Measurements from ENCODE around the gene MAGI1. TPM values are rescaled to one million over a fixed set of nuclear protein-coding genes. Genes with fewer than 3 reads are reported as not detected.

Gene MAGI1
- total RNA-seq, 1 donor from 2014 or later = 47.1 TPM

DNA sequence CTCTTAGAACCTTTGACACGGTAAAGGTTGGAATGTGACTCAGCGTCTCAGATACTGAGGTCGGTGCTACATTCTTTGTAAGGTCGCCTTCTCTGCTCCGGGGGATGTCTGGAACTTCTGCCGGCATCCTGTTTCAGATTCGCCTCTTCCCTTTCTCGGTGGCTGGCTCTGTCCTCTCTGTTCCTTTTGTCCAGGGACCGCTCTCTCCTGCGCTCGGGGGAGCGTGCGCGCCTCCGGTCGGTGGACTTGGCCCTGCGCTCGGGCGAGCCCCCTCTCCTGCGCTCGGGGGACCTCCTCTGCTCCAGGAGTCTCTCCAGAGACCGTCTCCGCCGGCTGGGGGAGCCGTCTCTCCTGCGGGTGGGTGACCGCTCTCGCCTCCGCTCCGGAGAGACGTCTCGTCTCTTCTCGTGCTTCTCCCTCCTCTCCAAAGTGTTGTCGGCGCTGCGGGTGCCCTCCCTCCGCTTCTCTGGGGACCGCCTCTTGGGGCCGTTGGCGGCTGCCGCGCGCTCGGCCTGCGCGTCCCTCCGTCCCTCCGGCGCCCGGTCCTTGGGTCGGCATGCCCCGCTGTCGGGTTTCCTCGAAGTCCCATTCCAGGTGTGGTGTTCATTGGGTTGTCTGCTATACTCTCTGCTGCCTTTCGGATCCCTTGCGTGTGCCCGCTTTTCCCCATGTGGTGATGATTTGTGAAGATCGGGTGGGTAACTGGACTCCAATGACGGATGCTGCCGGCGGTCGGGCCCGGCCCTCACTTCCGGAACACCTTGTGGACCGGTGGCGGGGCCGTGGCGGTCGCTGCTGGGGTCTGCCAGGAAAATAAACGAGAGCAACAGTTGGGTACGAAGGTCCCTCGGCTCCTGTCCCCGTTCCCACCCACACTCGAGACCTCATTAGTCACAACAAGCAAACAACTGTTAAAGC is 682.1 kb downstream of the MAGI1 start:
- intact Hi-C loops (cut with DNase I) = no loop called here
- no peaks in the 10 kb centered on the region for H3K9me3 ChIP-seq
- DNase-seq (ENCODE audit: extremely low spot score in 2 of 2) = no peak
- peak overlapping the region; percentile 28 to 31 for H3K4me3 ChIP-seq
- peaks cover 0 to 6% of the 10 kb centered on the region in 2 donors for H3K36me3 ChIP-seq
- H3K27ac ChIP-seq = no peak overlapping the region
- TF ChIP-seq, protein P1, sequence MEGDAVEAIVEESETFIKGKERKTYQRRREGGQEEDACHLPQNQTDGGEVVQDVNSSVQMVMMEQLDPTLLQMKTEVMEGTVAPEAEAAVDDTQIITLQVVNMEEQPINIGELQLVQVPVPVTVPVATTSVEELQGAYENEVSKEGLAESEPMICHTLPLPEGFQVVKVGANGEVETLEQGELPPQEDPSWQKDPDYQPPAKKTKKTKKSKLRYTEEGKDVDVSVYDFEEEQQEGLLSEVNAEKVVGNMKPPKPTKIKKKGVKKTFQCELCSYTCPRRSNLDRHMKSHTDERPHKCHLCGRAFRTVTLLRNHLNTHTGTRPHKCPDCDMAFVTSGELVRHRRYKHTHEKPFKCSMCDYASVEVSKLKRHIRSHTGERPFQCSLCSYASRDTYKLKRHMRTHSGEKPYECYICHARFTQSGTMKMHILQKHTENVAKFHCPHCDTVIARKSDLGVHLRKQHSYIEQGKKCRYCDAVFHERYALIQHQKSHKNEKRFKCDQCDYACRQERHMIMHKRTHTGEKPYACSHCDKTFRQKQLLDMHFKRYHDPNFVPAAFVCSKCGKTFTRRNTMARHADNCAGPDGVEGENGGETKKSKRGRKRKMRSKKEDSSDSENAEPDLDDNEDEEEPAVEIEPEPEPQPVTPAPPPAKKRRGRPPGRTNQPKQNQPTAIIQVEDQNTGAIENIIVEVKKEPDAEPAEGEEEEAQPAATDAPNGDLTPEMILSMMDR (IDR thresholded peaks at IDR 0.05) = no peak
- TF ChIP-seq POLR2A (IDR thresholded peaks at IDR 0.05) = no peak
- TF ChIP-seq POLR2AphosphoS5 (IDR thresholded peaks at IDR 0.05; ENCODE audit: insufficient read depth in 1 of 2, low read depth in 1 of 2) = no peak
- no peaks in the 10 kb centered on the region for H3K27me3 ChIP-seq
- H3K4me1 ChIP-seq = no peaks in the 10 kb centered on the region

DNA sequence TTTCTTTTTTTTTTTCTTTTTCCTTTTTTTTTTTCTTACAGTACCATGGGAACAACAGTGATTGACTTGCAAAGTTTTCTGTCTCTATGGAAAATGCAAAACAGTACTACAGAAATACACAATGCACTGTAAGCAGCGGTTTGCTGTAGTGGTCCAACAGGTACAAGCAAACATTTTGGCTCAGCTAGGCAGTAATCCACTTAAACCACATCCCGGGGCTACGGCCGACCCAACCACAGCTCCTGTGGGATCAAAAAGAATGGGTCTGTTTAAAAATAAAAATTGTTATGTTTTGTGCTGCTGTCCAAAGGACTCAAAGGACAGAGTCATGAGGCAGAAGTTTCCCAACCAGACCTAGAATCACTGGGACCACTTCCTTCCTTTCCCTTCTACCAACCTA is 683.8 kb downstream of the MAGI1 start:
- Histone ChIP-seq H3K9me3 (no peaks in the 10 kb centered on the region), H3K27me3 (no peaks in the 10 kb centered on the region), H3K4me3 (no peak overlapping the region), H3K27ac (no peak overlapping the region), H3K4me1 (no peaks in the 10 kb centered on the region), H3K36me3 (no peaks in the 10 kb centered on the region)
- intact Hi-C loops (cut with DNase I) = no loop called here
- DNase-seq (ENCODE audit: extremely low spot score in 2 of 2) = no peak
- no peak for TF ChIP-seq POLR2A (IDR thresholded peaks at IDR 0.05)
- no peak for TF ChIP-seq POLR2AphosphoS5 (IDR thresholded peaks at IDR 0.05; ENCODE audit: insufficient read depth in 1 of 2, low read depth in 1 of 2)
- TF ChIP-seq, protein P1 (IDR thresholded peaks at IDR 0.05) = no peak

DNA sequence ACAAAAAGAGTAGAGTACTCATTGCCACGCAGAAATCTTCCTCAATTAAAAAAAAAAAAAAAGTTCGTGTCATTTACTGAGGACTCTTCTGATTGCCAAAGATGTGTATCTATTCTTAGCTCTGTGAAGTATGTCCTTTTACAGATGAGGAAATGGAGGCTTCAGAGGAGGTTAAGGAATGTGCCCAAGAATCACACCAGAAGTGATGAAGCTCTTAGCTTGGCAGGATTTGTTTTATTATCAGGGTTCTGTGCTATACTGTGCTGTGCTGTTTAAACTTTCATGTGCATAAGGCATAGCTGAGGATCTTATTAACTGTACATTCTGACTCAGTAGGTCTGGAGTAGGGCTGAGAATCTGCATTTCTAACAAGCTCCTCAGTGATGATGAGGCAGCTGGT is 685.8 kb downstream of the MAGI1 start:
- Histone ChIP-seq H3K27me3 (no peaks in the 10 kb centered on the region), H3K9me3 (no peaks in the 10 kb centered on the region), H3K36me3 (no peaks in the 10 kb centered on the region), H3K4me3 (no peak overlapping the region), H3K4me1 (no peaks in the 10 kb centered on the region), H3K27ac (no peak overlapping the region)
- DNase-seq (ENCODE audit: extremely low spot score in 2 of 2) = no peak
- TF ChIP-seq POLR2AphosphoS5 (IDR thresholded peaks at IDR 0.05; ENCODE audit: insufficient read depth in 1 of 2, low read depth in 1 of 2) = no peak
- TF ChIP-seq, protein P1 (IDR thresholded peaks at IDR 0.05) = no peak
- no peak for TF ChIP-seq POLR2A (IDR thresholded peaks at IDR 0.05)
- intact Hi-C loops (cut with DNase I) = no loop called here

DNA sequence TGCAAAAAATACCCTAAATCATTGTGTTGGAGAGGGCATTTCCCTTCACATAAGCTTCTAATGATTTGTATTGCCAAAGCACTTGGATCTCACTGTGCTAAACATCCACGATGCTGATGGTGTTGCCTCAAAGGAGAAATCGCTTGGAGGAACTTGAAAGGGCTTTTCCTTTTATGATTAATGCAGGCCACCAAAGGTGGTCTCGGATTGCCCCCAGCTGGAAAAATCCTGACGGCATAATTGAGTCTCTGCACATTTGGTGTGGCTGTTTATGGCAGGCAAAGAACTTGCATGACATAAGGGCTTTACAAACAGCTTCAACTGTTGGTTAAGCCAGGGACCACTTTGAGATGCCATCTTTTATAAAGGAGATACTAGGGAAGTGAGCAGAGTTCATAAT is 687.0 kb downstream of the MAGI1 start:
- TF ChIP-seq POLR2AphosphoS5 (IDR thresholded peaks at IDR 0.05; ENCODE audit: insufficient read depth in 1 of 2, low read depth in 1 of 2) (no peak), POLR2A (IDR thresholded peaks at IDR 0.05) (no peak)
- TF ChIP-seq, protein P1 (IDR thresholded peaks at IDR 0.05) = no peak
- Histone ChIP-seq H3K4me3 (no peak overlapping the region), H3K4me1 (no peaks in the 10 kb centered on the region), H3K36me3 (no peaks in the 10 kb centered on the region), H3K27me3 (no peaks in the 10 kb centered on the region), H3K9me3 (no peaks in the 10 kb centered on the region), H3K27ac (no peak overlapping the region)
- intact Hi-C loops (cut with DNase I) = no loop called here
- no peak for DNase-seq (ENCODE audit: extremely low spot score in 2 of 2)

All from vagina (tissue), 2 donors.